MM.1S (cell line): ENCODE measurements around the gene VSIR.

ENCODE experiments used
- DNase-seq: peaks from one replicate; pipeline ENCODE4 v3.0.0-alpha.2; 2015
- H2AFZ ChIP-seq: fragments of 300-600 bp; sonication (generic); 2 replicates; pipeline ENCODE4 v1.6.0; 2016; ENCODE audit warnings: antibody characterized with exemption, low read length
- H3F3A ChIP-seq: fragments of 300-600 bp; sonication (generic); 2 replicates; pipeline ENCODE4 v1.6.1; 2016; ENCODE audit warnings: mild to moderate bottlenecking, antibody characterized with exemption, low read length, moderate library complexity, mixed read lengths; ENCODE audit not compliant: insufficient read depth
- H3K27ac ChIP-seq: fragments of 300-600 bp; sonication (generic); 2 replicates; pipeline ENCODE4 v1.5.1; 2016; ENCODE audit warnings: mild to moderate bottlenecking, low read length
- H3K27me3 ChIP-seq: fragments of 300-600 bp; sonication (generic); replicated peaks from 2 replicates; pipeline ENCODE4 v1.6.0; 2016; ENCODE audit warnings: low read length; ENCODE audit not compliant: insufficient read depth
- H3K36me3 ChIP-seq: fragments of 300-600 bp; sonication (generic); replicated peaks from 2 replicates; pipeline ENCODE4 v1.6.1; 2016; ENCODE audit warnings: mild to moderate bottlenecking, low read length, mixed read lengths; ENCODE audit not compliant: insufficient read depth
- H3K4me1 ChIP-seq: fragments of 300-600 bp; sonication (generic); 2 replicates; pipeline ENCODE4 v1.6.1; 2016; ENCODE audit warnings: low read length, mixed read lengths
- H3K4me2 ChIP-seq: fragments of 300-600 bp; sonication (generic); 2 replicates; pipeline ENCODE4 v1.6.0; 2016; ENCODE audit warnings: low read depth, low read length
- H3K4me3 ChIP-seq: fragments of 300-600 bp; sonication (generic); 2 replicates; pipeline ENCODE4 v1.5.1; 2016; ENCODE audit warnings: low read length, mixed read lengths
- H3K79me2 ChIP-seq: fragments of 300-600 bp; sonication (generic); 2 replicates; pipeline ENCODE4 v1.6.1; 2016; ENCODE audit warnings: mixed run types, low read length, mixed read lengths
- H3K9ac ChIP-seq: fragments of 300-600 bp; sonication (generic); 2 replicates; pipeline ENCODE4 v1.6.1; 2016; ENCODE audit warnings: low read length, mixed read lengths
- H3K9me2 ChIP-seq: fragments of 300-600 bp; sonication (generic); replicated peaks from 2 replicates; pipeline ENCODE4 v1.6.1; 2016; ENCODE audit warnings: mild to moderate bottlenecking, low read length, mixed read lengths; ENCODE audit not compliant: insufficient read depth
- H3K9me3 ChIP-seq: fragments of 300-600 bp; sonication (generic); replicated peaks from 2 replicates; pipeline ENCODE4 v1.6.1; 2016; ENCODE audit warnings: mild to moderate bottlenecking, low read length, mixed read lengths; ENCODE audit not compliant: insufficient read depth
- H4K20me1 ChIP-seq: fragments of 300-600 bp; sonication (generic); 2 replicates; pipeline ENCODE4 v1.6.1; 2016; ENCODE audit warnings: mild to moderate bottlenecking, low read length, moderate library complexity, mixed read lengths; ENCODE audit not compliant: insufficient read depth
- CTCF ChIP-seq: fragments of 300-600 bp; sonication (generic); IDR thresholded peaks from 2 replicates; pipeline ENCODE4 v1.5.1; 2016; ENCODE audit warnings: antibody characterized with exemption, low read length, mixed read lengths
- EZH2 ChIP-seq: fragments of 300-600 bp; sonication (generic); optimal IDR thresholded peaks from 2 replicates; pipeline ENCODE3; 2017; ENCODE audit warnings: low read depth, mild to moderate bottlenecking, antibody characterized with exemption, low read length, mixed read lengths
- EZH2phosphoT487 ChIP-seq: fragments of 300-600 bp; sonication (generic); IDR thresholded peaks from 2 replicates; pipeline ENCODE4 v1.6.1; 2018; ENCODE audit warnings: antibody characterized with exemption, low read length

The VSIR gene

GRCh38 chr10:71747039-71747531 lies 26.2 kb downstream of the VSIR start:
- no peaks in the 10 kb centered on the region for H3K79me2 ChIP-seq
- H3K9me3 ChIP-seq, result no peaks in the 10 kb centered on the region
- H3K4me1 ChIP-seq, result peaks cover 23% of the 10 kb centered on the region
- H4K20me1 ChIP-seq, result no peaks in the 10 kb centered on the region
- no peak for DNase-seq
- no peaks in the 10 kb centered on the region for H3K36me3 ChIP-seq
- H3F3A ChIP-seq, result peaks cover 20% of the 10 kb centered on the region; the same call in 1 of the 2 replicates
- TF ChIP-seq EZH2phosphoT487, result no peak
- TF ChIP-seq EZH2, result no peak
- TF ChIP-seq CTCF, result no peak
- H2AFZ ChIP-seq, result no peak overlapping the region
- no peak overlapping the region for H3K27ac ChIP-seq
- no peak overlapping the region for H3K9ac ChIP-seq
- no peaks in the 10 kb centered on the region for H3K27me3 ChIP-seq
- no peak overlapping the region for H3K4me3 ChIP-seq
- no peak overlapping the region for H3K4me2 ChIP-seq
- H3K9me2 ChIP-seq, result no peaks in the 10 kb centered on the region

DNA sequence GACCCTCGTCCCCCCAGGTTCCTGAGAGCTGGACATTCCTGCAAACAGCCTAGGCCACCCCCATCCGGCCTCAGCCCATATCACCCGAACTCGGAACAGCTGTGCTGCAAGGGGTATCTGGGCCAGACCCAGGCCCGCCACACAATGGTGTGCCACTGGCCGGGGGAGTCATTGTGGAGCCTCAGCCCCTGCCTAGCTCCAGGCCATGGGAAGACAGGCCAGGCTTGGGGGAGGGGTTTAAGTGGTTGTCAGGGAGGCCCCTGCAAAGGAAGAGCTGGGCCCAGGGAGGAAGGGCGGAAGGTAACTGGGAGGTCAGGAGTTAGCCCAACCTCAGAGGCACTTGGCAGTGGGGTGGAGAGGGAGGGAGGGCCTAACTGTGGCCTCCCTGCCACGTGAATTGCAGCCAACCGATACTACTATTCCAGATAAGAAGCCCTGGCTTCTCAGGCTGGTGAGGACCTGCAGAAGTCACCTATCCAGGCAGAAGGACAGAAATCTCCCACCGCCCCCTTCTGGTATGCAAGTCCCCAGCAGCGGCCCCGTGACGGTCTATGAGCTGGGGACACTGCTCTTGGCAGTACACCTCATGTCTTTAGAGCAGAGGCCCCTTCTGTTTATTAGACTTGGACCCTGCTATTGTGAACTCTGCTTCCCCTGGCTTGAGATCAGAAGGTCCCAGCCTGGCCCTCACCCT lies 26.8 kb downstream of the VSIR start:
- Histone ChIP-seq H3K9ac (no peak overlapping the region), H3K9me2 (no peaks in the 10 kb centered on the region), H4K20me1 (no peaks in the 10 kb centered on the region), H3K4me2 (no peak overlapping the region), H3K9me3 (no peaks in the 10 kb centered on the region), H3K36me3 (no peaks in the 10 kb centered on the region), H3K4me3 (no peak overlapping the region), H3K27ac (no peak overlapping the region), H3K27me3 (no peaks in the 10 kb centered on the region), H3K79me2 (no peaks in the 10 kb centered on the region), H3F3A (peaks cover 20% of the 10 kb centered on the region; the same call in 1 of the 2 replicates), H2AFZ (no peak overlapping the region), H3K4me1 (peaks cover 23% of the 10 kb centered on the region)
- TF ChIP-seq EZH2, result no peak
- no peak for TF ChIP-seq EZH2phosphoT487
- no peak for TF ChIP-seq CTCF
- DNase-seq, result no peak

GRCh38 chr10:71745664-71746250 lies 27.6 kb downstream of the VSIR start:
- no peaks in the 10 kb centered on the region for H3K27me3 ChIP-seq
- no peaks in the 10 kb centered on the region for H3K36me3 ChIP-seq
- no peaks in the 10 kb centered on the region for H4K20me1 ChIP-seq
- no peaks in the 10 kb centered on the region for H3K79me2 ChIP-seq
- no peak overlapping the region for H2AFZ ChIP-seq
- H3F3A ChIP-seq, result peaks cover 20% of the 10 kb centered on the region; the same call in 1 of the 2 replicates
- H3K9me3 ChIP-seq, result no peaks in the 10 kb centered on the region
- H3K4me2 ChIP-seq, result no peak overlapping the region
- TF ChIP-seq EZH2, result no peak
- no peak for TF ChIP-seq CTCF
- no peak for TF ChIP-seq EZH2phosphoT487
- no peak overlapping the region for H3K9ac ChIP-seq
- peaks cover 23% of the 10 kb centered on the region for H3K4me1 ChIP-seq
- no peak for DNase-seq
- no peaks in the 10 kb centered on the region for H3K9me2 ChIP-seq
- H3K27ac ChIP-seq, result no peak overlapping the region
- no peak overlapping the region for H3K4me3 ChIP-seq
